Measurements from ENCODE around the gene BAIAP2. TPM values are rescaled to one million over a fixed set of nuclear protein-coding genes. Genes with fewer than 3 reads are reported as not detected.

Gene BAIAP2
- polyA plus RNA-seq, 3 donors: 8.6 to 17.0 (median 11.2) TPM

DNA sequence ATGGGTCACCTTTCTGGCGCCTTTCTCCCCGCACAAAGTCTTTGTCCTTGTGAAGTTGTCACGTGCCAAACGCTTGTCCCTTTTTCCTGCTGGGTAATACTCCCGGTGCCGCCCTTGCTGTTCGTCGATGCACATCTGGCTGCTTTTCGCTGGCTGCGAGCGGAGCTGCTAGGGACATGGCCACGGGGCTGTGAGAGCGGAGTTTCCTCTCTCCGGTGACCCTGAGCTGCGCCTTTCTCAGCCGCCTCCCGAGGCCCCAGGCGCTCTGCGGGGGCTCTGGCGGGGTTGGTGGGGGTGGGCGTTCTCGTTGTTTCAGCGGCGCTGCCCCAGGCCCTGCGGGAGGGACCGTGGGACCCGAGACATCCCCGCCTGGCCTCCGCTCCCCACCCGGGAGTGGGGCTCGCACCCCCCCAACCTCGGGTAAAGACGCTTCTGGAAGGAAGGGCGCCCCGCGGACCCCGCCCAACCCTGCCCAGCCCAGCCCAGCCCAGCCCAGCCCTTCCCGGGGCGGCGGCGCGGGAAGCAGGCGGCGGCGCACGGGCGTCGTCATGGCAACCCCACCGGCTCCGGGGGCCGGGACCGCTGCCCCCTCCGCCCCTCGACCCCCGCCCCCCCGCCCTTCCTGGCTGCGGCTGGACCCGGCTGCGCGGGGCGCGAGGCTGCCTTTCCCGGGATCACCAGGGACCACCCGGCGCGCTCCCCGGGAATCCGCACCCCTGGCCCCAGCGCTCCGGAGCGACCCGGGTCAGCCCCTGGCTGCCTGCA is 31.1 kb upstream of the BAIAP2 start:
- no peak for DNase-seq
- Histone ChIP-seq H3K9me3 (replicated peaks in 1 of 2; ENCODE audit: control insufficient read depth in 1 of 2, insufficient read depth in 1 of 2, low read length in 2 of 2) (peaks cover 0 to 5% of the 10 kb centered on the region in 2 donors), H3K27ac (ENCODE audit: low read depth in 1 of 2, low read length in 2 of 2) (no peak overlapping the region), H3K4me3 (replicated peaks in 1 of 3; ENCODE audit: low read depth in 2 of 3, low read length in 3 of 3) (peak overlapping the region in 1 of 3 experiments; percentile 38), H2AFZ (ENCODE audit: insufficient read depth, low read depth, low read length, poor library complexity, severe bottlenecking) (no peak overlapping the region), H3K4me2 (replicated peaks; ENCODE audit: extremely low read depth, low read length, poor library complexity, severe bottlenecking) (peak overlapping the region; percentile 43), H4K20me1 (ENCODE audit: insufficient read depth, low read length) (peaks cover 2% of the 10 kb centered on the region), H3K4me1 (ENCODE audit: control insufficient read depth in 1 of 2, insufficient read depth in 2 of 2, low read length in 2 of 2) (peaks cover 26 to 31% of the 10 kb centered on the region in 2 donors), H3K9ac (ENCODE audit: insufficient read depth, low read length, poor library complexity, severe bottlenecking) (no peak overlapping the region), H3K36me3 (replicated peaks in 1 of 2; ENCODE audit: control insufficient read depth in 1 of 2, insufficient read depth in 2 of 2, low read length in 2 of 2) (peaks cover 15 to 16% of the 10 kb centered on the region in 2 donors), H3K79me2 (ENCODE audit: insufficient read depth, low read length) (no peaks in the 10 kb centered on the region), H3K27me3 (ENCODE audit: control insufficient read depth in 2 of 2, insufficient read depth in 2 of 2, low read length in 2 of 2) (peaks cover 15 to 44% of the 10 kb centered on the region in 2 donors)
- intact Hi-C loops (cut with micrococcal nuclease): no loop called here
- WGBS (ENCODE audit: insufficient coverage): 2% methylated on average over 64 of the region's 72 CpGs
- peaks cover 0 to 16% (median 7%) of the 10 kb centered on the region in 7 donors for H3K9me3 Mint-ChIP-seq
- H3K4me3 Mint-ChIP-seq: peak overlapping the region in 1 of 2 donors; percentile 85
- H3K27ac Mint-ChIP-seq: peak overlapping the region in 1 of 7 donors; percentile 66
- peaks cover 45 to 55% (median 52%) of the 10 kb centered on the region in 3 donors for H3K27me3 Mint-ChIP-seq (ENCODE audit: low read depth in 3 of 3)
- TF ChIP-seq, protein P1, sequence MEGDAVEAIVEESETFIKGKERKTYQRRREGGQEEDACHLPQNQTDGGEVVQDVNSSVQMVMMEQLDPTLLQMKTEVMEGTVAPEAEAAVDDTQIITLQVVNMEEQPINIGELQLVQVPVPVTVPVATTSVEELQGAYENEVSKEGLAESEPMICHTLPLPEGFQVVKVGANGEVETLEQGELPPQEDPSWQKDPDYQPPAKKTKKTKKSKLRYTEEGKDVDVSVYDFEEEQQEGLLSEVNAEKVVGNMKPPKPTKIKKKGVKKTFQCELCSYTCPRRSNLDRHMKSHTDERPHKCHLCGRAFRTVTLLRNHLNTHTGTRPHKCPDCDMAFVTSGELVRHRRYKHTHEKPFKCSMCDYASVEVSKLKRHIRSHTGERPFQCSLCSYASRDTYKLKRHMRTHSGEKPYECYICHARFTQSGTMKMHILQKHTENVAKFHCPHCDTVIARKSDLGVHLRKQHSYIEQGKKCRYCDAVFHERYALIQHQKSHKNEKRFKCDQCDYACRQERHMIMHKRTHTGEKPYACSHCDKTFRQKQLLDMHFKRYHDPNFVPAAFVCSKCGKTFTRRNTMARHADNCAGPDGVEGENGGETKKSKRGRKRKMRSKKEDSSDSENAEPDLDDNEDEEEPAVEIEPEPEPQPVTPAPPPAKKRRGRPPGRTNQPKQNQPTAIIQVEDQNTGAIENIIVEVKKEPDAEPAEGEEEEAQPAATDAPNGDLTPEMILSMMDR (IDR thresholded peaks at IDR 0.05): no peak
- peaks cover 16% of the 10 kb centered on the region in 2 donors for H3K36me3 Mint-ChIP-seq
- H3K4me1 Mint-ChIP-seq: peaks cover 37% of the 10 kb centered on the region

DNA sequence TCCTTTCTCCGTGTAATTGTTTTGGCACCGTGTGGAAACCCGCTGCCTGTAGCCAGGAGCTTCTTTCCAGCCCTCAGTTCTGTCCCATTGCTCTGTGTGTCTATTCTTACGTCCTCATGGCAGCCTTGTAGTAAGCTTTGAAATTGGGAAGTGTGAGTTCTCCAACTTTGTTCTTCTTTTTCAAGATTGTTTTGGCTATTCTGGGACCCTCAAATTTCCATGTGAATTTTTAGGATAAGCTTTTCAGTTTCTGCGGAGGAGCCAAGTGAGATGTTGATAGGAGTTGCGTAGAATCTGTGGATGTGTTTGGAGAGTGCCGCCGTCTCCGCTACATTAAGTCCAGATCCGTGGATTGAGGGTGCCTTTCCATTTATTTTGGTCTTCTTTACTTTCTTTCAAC is 28.1 kb upstream of the BAIAP2 start:
- H3K27me3 ChIP-seq (ENCODE audit: control insufficient read depth in 2 of 2, insufficient read depth in 2 of 2, low read length in 2 of 2): peaks cover 15 to 37% of the 10 kb centered on the region in 2 donors
- no peak overlapping the region for H3K27ac ChIP-seq (ENCODE audit: low read depth in 1 of 2, low read length in 2 of 2)
- H3K4me3 ChIP-seq (replicated peaks in 1 of 3; ENCODE audit: low read depth in 2 of 3, low read length in 3 of 3): no peak overlapping the region
- peaks cover 0 to 7% of the 10 kb centered on the region in 2 donors for H3K36me3 Mint-ChIP-seq
- no peak overlapping the region for H2AFZ ChIP-seq (ENCODE audit: insufficient read depth, low read depth, low read length, poor library complexity, severe bottlenecking)
- peak overlapping the region in 1 of 7 donors; percentile 42 for H3K27ac Mint-ChIP-seq
- TF ChIP-seq, protein P1 (IDR thresholded peaks at IDR 0.05): no peak
- no peak for DNase-seq
- H3K36me3 ChIP-seq (replicated peaks in 1 of 2; ENCODE audit: control insufficient read depth in 1 of 2, insufficient read depth in 2 of 2, low read length in 2 of 2): no peaks in the 10 kb centered on the region
- peak overlapping the region in 1 of 2 donors; percentile 68 for H3K4me3 Mint-ChIP-seq
- H3K9me3 Mint-ChIP-seq: peaks cover 7 to 29% (median 19%) of the 10 kb centered on the region in 7 donors
- no peaks in the 10 kb centered on the region for H4K20me1 ChIP-seq (ENCODE audit: insufficient read depth, low read length)
- peaks cover 41 to 46% (median 45%) of the 10 kb centered on the region in 3 donors for H3K27me3 Mint-ChIP-seq (ENCODE audit: low read depth in 3 of 3)
- no peaks in the 10 kb centered on the region for H3K79me2 ChIP-seq (ENCODE audit: insufficient read depth, low read length)
- H3K4me2 ChIP-seq (replicated peaks; ENCODE audit: extremely low read depth, low read length, poor library complexity, severe bottlenecking): no peak overlapping the region
- WGBS (ENCODE audit: insufficient coverage): 72% methylated on average over 3 of the region's 10 CpGs
- intact Hi-C loops (cut with micrococcal nuclease): no loop called here
- no peak overlapping the region for H3K9ac ChIP-seq (ENCODE audit: insufficient read depth, low read length, poor library complexity, severe bottlenecking)
- peaks cover 57% of the 10 kb centered on the region for H3K4me1 Mint-ChIP-seq
- peaks cover 38 to 54% of the 10 kb centered on the region in 2 donors for H3K4me1 ChIP-seq (ENCODE audit: control insufficient read depth in 1 of 2, insufficient read depth in 2 of 2, low read length in 2 of 2)
- H3K9me3 ChIP-seq (replicated peaks in 1 of 2; ENCODE audit: control insufficient read depth in 1 of 2, insufficient read depth in 1 of 2, low read length in 2 of 2): peaks cover 6 to 8% of the 10 kb centered on the region in 2 donors
